ENCODE data around the gene SFXN1.
A peak's percentile ranks its signal among the peaks of the same experiment; 100 is the strongest.
"Not testable (repeated sequence)": the region's sequence is repeated elsewhere in the genome, so short reads cannot be mapped to it uniquely, and the experiment has no call there.

Gene SFXN1

GRCh38 chr5:175534070-175534932, 55.9 kb downstream of the SFXN1 start:
- peak; percentile 74 to 98 (median 85) for DNase-seq
- intact Hi-C loops (cut with DNase I): loop anchor here (5.0 kb wide), 1 partner anchor 193 kb away; no protein-coding TSS in a partner anchor

GRCh38 chr5:175535331-175535730, 57.0 kb downstream of the SFXN1 start:
- DNase-seq; intact Hi-C loops (cut with DNase I): not testable (repeated sequence)

GRCh38 chr5:175535796-175536195, 57.4 kb downstream of the SFXN1 start:
- intact Hi-C loops (cut with DNase I): no loop called here

GRCh38 chr5:175538576-175538975, 60.2 kb downstream of the SFXN1 start:
- intact Hi-C loops (cut with DNase I): no loop called here
- DNase-seq: no peak

More at GRCh38 chr5:175535796-175536195, 57.4 kb downstream of the SFXN1 start:
- DNase-seq: no peak

- no peak for DNase-seq
- intact Hi-C loops (cut with DNase I): loop anchor here (5.0 to 10.0 kb wide), 2 partner anchors 65 to 332 kb away; partner anchors contain the start of gene CPLX2
Observed at GRCh38 chr5:175539936-175540335, 61.6 kb downstream of the SFXN1 start.

GRCh38 chr5:175541264-175541663, 62.9 kb downstream of the SFXN1 start:
- DNase-seq: peak in 1 of 10 donors; percentile 65
- intact Hi-C loops (cut with DNase I): loop anchor here (5.0 to 10.0 kb wide), 2 partner anchors 64 to 331 kb away; partner anchors contain the start of gene CPLX2

- DNase-seq: no peak
- intact Hi-C loops (cut with DNase I): loop anchor here (5.0 to 10.0 kb wide), 2 partner anchors 62 to 330 kb away; partner anchors contain the start of gene CPLX2
Observed at GRCh38 chr5:175542232-175542965, 64.0 kb downstream of the SFXN1 start.

GRCh38 chr5:175542966-175543235, 64.5 kb downstream of the SFXN1 start:
- DNase-seq: no peak
- intact Hi-C loops (cut with DNase I): loop anchor here (5.0 to 10.0 kb wide), 2 partner anchors 62 to 329 kb away; partner anchors contain the start of gene CPLX2

- DNase-seq: no peak
- intact Hi-C loops (cut with DNase I): loop anchor here (5.0 to 10.0 kb wide), 2 partner anchors 61 to 328 kb away; partner anchors contain the start of gene CPLX2
Observed at GRCh38 chr5:175544108-175544511, 65.8 kb downstream of the SFXN1 start.

GRCh38 chr5:175544586-175544985, 66.2 kb downstream of the SFXN1 start:
- no peak for DNase-seq
- intact Hi-C loops (cut with DNase I): loop anchor here (5.0 to 10.0 kb wide), 2 partner anchors 60 to 328 kb away; partner anchors contain the start of gene CPLX2

GRCh38 chr5:175547842-175548241, 69.5 kb downstream of the SFXN1 start:
- intact Hi-C loops (cut with DNase I): loop anchor here (10.0 kb wide), 1 partner anchor 57 kb away; no protein-coding TSS in a partner anchor

GRCh38 chr5:175548626-175549311, 70.4 kb downstream of the SFXN1 start:
- intact Hi-C loops (cut with DNase I): loop anchor here (10.0 kb wide), 1 partner anchor 56 kb away; no protein-coding TSS in a partner anchor
- peak in 3 of 10 donors; percentile 22 to 92 (median 36) for DNase-seq

More at GRCh38 chr5:175547842-175548241, 69.5 kb downstream of the SFXN1 start:
- no peak for DNase-seq

- intact Hi-C loops (cut with DNase I): no loop called here
- no peak for DNase-seq
Observed at GRCh38 chr5:175550055-175550805, 71.9 kb downstream of the SFXN1 start.

GRCh38 chr5:175551266-175551665, 72.9 kb downstream of the SFXN1 start:
- intact Hi-C loops (cut with DNase I): no loop called here

GRCh38 chr5:175554296-175554695, 75.9 kb downstream of the SFXN1 start:
- intact Hi-C loops (cut with DNase I): no loop called here
- DNase-seq: no peak

More at GRCh38 chr5:175551266-175551665, 72.9 kb downstream of the SFXN1 start:
- DNase-seq: no peak

GRCh38 chr5:175555168-175555785, 76.9 kb downstream of the SFXN1 start:
- intact Hi-C loops (cut with DNase I): no loop called here
- DNase-seq: no peak

- no peak for DNase-seq
- intact Hi-C loops (cut with DNase I): no loop called here
Observed at GRCh38 chr5:175556794-175557193, 78.4 kb downstream of the SFXN1 start.

GRCh38 chr5:175557778-175558177, 79.4 kb downstream of the SFXN1 start:
- intact Hi-C loops (cut with DNase I): no loop called here
- DNase-seq: no peak

Measured in posterior cingulate gyrus (tissue), 11 donors.